ENCODE data around the gene PTPN14. TPM values are rescaled to one million over a fixed set of nuclear protein-coding genes. Genes with fewer than 3 reads are reported as not detected.

Gene PTPN14
- total and polyA plus RNA-seq, 4 donors, result 7.3 to 50.5 (median 28.2) TPM

- WGBS, 2 donors, result 86 to 89% methylated on average over 3 of the region's 3 CpGs
- no peaks in the 10 kb centered on the region for H3K4me1 ChIP-seq (ENCODE audit: control insufficient read depth in 1 of 2, insufficient read depth in 2 of 2, low read length in 2 of 2)
- H3K9me3 ChIP-seq (ENCODE audit: control insufficient read depth, low read length), result no peaks in the 10 kb centered on the region
- DNase-seq (no peak), ATAC-seq (ENCODE audit: low FRiP score) (no peak)
- no peaks in the 10 kb centered on the region for H3K27me3 ChIP-seq (ENCODE audit: control insufficient read depth in 1 of 2, insufficient read depth in 2 of 2, low read length in 1 of 2)
- H3K27ac ChIP-seq (ENCODE audit: low read depth in 1 of 2, low read length in 2 of 2), result no peak overlapping the region
- H3K36me3 ChIP-seq (ENCODE audit: control insufficient read depth in 1 of 2, insufficient read depth in 2 of 2, low read length in 1 of 2), result peaks cover 5 to 10% of the 10 kb centered on the region in 2 donors
- intact Hi-C loops (cut with DNase I), result no loop called here
- no peak overlapping the region for H3K4me3 ChIP-seq (ENCODE audit: low read length in 2 of 2)
Observed at GRCh38 chr1:214360525-214361164, 190.8 kb downstream of the PTPN14 start.

GRCh38 chr1:214360116-214360515 lies 191.3 kb downstream of the PTPN14 start:
- 87 to 89% methylated on average over 5 of the region's 5 CpGs for WGBS, 2 donors

GRCh38 chr1:214354440-214355148 lies 196.8 kb downstream of the PTPN14 start:
- DNase-seq (no peak), ATAC-seq (ENCODE audit: low FRiP score) (no peak)
- intact Hi-C loops (cut with DNase I), result no loop called here
- H3K27ac ChIP-seq (ENCODE audit: low read depth in 1 of 2, low read length in 2 of 2), result no peak overlapping the region
- 82 to 83% methylated on average over 4 of the region's 4 CpGs for WGBS, 2 donors
- no peaks in the 10 kb centered on the region for H3K4me1 ChIP-seq (ENCODE audit: control insufficient read depth in 1 of 2, insufficient read depth in 2 of 2, low read length in 2 of 2)
- no peaks in the 10 kb centered on the region for H3K27me3 ChIP-seq (ENCODE audit: control insufficient read depth in 1 of 2, insufficient read depth in 2 of 2, low read length in 1 of 2)
- no peak overlapping the region for H3K4me3 ChIP-seq (ENCODE audit: low read length in 2 of 2)
- H3K36me3 ChIP-seq (ENCODE audit: control insufficient read depth in 1 of 2, insufficient read depth in 2 of 2, low read length in 1 of 2), result peaks cover 7 to 8% of the 10 kb centered on the region in 2 donors
- no peaks in the 10 kb centered on the region for H3K9me3 ChIP-seq (ENCODE audit: control insufficient read depth, low read length)

More at GRCh38 chr1:214360116-214360515, 191.3 kb downstream of the PTPN14 start:
- no peak overlapping the region for H3K27ac ChIP-seq (ENCODE audit: low read depth in 1 of 2, low read length in 2 of 2)
- H3K27me3 ChIP-seq (ENCODE audit: control insufficient read depth in 1 of 2, insufficient read depth in 2 of 2, low read length in 1 of 2), result no peaks in the 10 kb centered on the region
- no peak for DNase-seq
- H3K9me3 ChIP-seq (ENCODE audit: control insufficient read depth, low read length), result no peaks in the 10 kb centered on the region
- ATAC-seq (ENCODE audit: low FRiP score), result no peak
- no peak overlapping the region for H3K4me3 ChIP-seq (ENCODE audit: low read length in 2 of 2)
- H3K4me1 ChIP-seq (ENCODE audit: control insufficient read depth in 1 of 2, insufficient read depth in 2 of 2, low read length in 2 of 2), result no peaks in the 10 kb centered on the region
- peaks cover 5 to 10% of the 10 kb centered on the region in 2 donors for H3K36me3 ChIP-seq (ENCODE audit: control insufficient read depth in 1 of 2, insufficient read depth in 2 of 2, low read length in 1 of 2)
- intact Hi-C loops (cut with DNase I), result no loop called here

- Histone ChIP-seq H3K4me1 (ENCODE audit: control insufficient read depth in 1 of 2, insufficient read depth in 2 of 2, low read length in 2 of 2) (no peaks in the 10 kb centered on the region), H3K27me3 (ENCODE audit: control insufficient read depth in 1 of 2, insufficient read depth in 2 of 2, low read length in 1 of 2) (no peaks in the 10 kb centered on the region), H3K27ac (ENCODE audit: low read depth in 1 of 2, low read length in 2 of 2) (no peak overlapping the region), H3K36me3 (ENCODE audit: control insufficient read depth in 1 of 2, insufficient read depth in 2 of 2, low read length in 1 of 2) (peaks cover 2 to 9% of the 10 kb centered on the region in 2 donors), H3K4me3 (ENCODE audit: low read length in 2 of 2) (no peak overlapping the region), H3K9me3 (ENCODE audit: control insufficient read depth, low read length) (no peaks in the 10 kb centered on the region)
- intact Hi-C loops (cut with DNase I), result no loop called here
- no peak for ATAC-seq (ENCODE audit: low FRiP score)
- DNase-seq, result no peak
- 88 to 93% methylated on average over 4 of the region's 4 CpGs for WGBS, 2 donors
Observed at GRCh38 chr1:214352838-214353237, 198.6 kb downstream of the PTPN14 start.

- ATAC-seq (ENCODE audit: low FRiP score) (no peak), DNase-seq (no peak)
- H3K36me3 ChIP-seq (ENCODE audit: control insufficient read depth in 1 of 2, insufficient read depth in 2 of 2, low read length in 1 of 2), result peaks cover 0 to 7% of the 10 kb centered on the region in 2 donors
- no peaks in the 10 kb centered on the region for H3K9me3 ChIP-seq (ENCODE audit: control insufficient read depth, low read length)
- no peaks in the 10 kb centered on the region for H3K27me3 ChIP-seq (ENCODE audit: control insufficient read depth in 1 of 2, insufficient read depth in 2 of 2, low read length in 1 of 2)
- WGBS, 2 donors, result 59 to 62% methylated on average over 2 of the region's 2 CpGs
- intact Hi-C loops (cut with DNase I), result no loop called here
- H3K27ac ChIP-seq (ENCODE audit: low read depth in 1 of 2, low read length in 2 of 2), result no peak overlapping the region
- H3K4me3 ChIP-seq (ENCODE audit: low read length in 2 of 2), result no peak overlapping the region
- no peaks in the 10 kb centered on the region for H3K4me1 ChIP-seq (ENCODE audit: control insufficient read depth in 1 of 2, insufficient read depth in 2 of 2, low read length in 2 of 2)
Observed at GRCh38 chr1:214351551-214352277, 199.7 kb downstream of the PTPN14 start.

GRCh38 chr1:214349781-214350180 lies 201.6 kb downstream of the PTPN14 start:
- no peak overlapping the region for H3K27ac ChIP-seq (ENCODE audit: low read depth in 1 of 2, low read length in 2 of 2)
- DNase-seq (no peak), ATAC-seq (ENCODE audit: low FRiP score) (no peak)
- 97 to 98% methylated on average over 2 of the region's 2 CpGs for WGBS, 2 donors
- no peak overlapping the region for H3K4me3 ChIP-seq (ENCODE audit: low read length in 2 of 2)
- intact Hi-C loops (cut with DNase I), result no loop called here
- H3K4me1 ChIP-seq (ENCODE audit: control insufficient read depth in 1 of 2, insufficient read depth in 2 of 2, low read length in 2 of 2), result no peaks in the 10 kb centered on the region
- no peaks in the 10 kb centered on the region for H3K27me3 ChIP-seq (ENCODE audit: control insufficient read depth in 1 of 2, insufficient read depth in 2 of 2, low read length in 1 of 2)
- H3K36me3 ChIP-seq (ENCODE audit: control insufficient read depth in 1 of 2, insufficient read depth in 2 of 2, low read length in 1 of 2), result peaks cover 0 to 5% of the 10 kb centered on the region in 2 donors
- H3K9me3 ChIP-seq (ENCODE audit: control insufficient read depth, low read length), result no peaks in the 10 kb centered on the region

- Histone ChIP-seq H3K27ac (ENCODE audit: low read depth in 1 of 2, low read length in 2 of 2) (no peak overlapping the region), H3K36me3 (ENCODE audit: control insufficient read depth in 1 of 2, insufficient read depth in 2 of 2, low read length in 1 of 2) (peaks cover 0 to 5% of the 10 kb centered on the region in 2 donors), H3K9me3 (ENCODE audit: control insufficient read depth, low read length) (no peaks in the 10 kb centered on the region), H3K4me1 (ENCODE audit: control insufficient read depth in 1 of 2, insufficient read depth in 2 of 2, low read length in 2 of 2) (no peaks in the 10 kb centered on the region), H3K27me3 (ENCODE audit: control insufficient read depth in 1 of 2, insufficient read depth in 2 of 2, low read length in 1 of 2) (no peaks in the 10 kb centered on the region), H3K4me3 (ENCODE audit: low read length in 2 of 2) (no peak overlapping the region)
- WGBS, 2 donors, result 94 to 96% methylated on average over 5 of the region's 5 CpGs
- no peak for DNase-seq
- intact Hi-C loops (cut with DNase I), result no loop called here
- no peak for ATAC-seq (ENCODE audit: low FRiP score)
Observed at GRCh38 chr1:214349008-214349407, 202.4 kb downstream of the PTPN14 start.

GRCh38 chr1:214344897-214345296 lies 206.5 kb downstream of the PTPN14 start:
- Histone ChIP-seq H3K27ac (ENCODE audit: low read depth in 1 of 2, low read length in 2 of 2) (no peak overlapping the region), H3K4me1 (ENCODE audit: control insufficient read depth in 1 of 2, insufficient read depth in 2 of 2, low read length in 2 of 2) (no peaks in the 10 kb centered on the region), H3K4me3 (ENCODE audit: low read length in 2 of 2) (no peak overlapping the region), H3K9me3 (ENCODE audit: control insufficient read depth, low read length) (no peaks in the 10 kb centered on the region), H3K27me3 (ENCODE audit: control insufficient read depth in 1 of 2, insufficient read depth in 2 of 2, low read length in 1 of 2) (no peaks in the 10 kb centered on the region), H3K36me3 (ENCODE audit: control insufficient read depth in 1 of 2, insufficient read depth in 2 of 2, low read length in 1 of 2) (peaks cover 0 to 2% of the 10 kb centered on the region in 2 donors)
- ATAC-seq (ENCODE audit: low FRiP score) (no peak), DNase-seq (no peak)
- intact Hi-C loops (cut with DNase I), result no loop called here

Measured in aorta (tissue), 5 donors.